ENCODE data around the gene KLHL36.
A peak's percentile ranks its signal among the peaks of the same experiment; 100 is the strongest.
"Not testable (repeated sequence)": the region's sequence is repeated elsewhere in the genome, so short reads cannot be mapped to it uniquely, and the experiment has no call there.

Gene KLHL36

GRCh38 chr16:84673561-84673960 is 25.2 kb downstream of the KLHL36 start:
- no peak for DNase-seq (ENCODE audit: low read depth)

- DNase-seq (ENCODE audit: low read depth) = no peak
Observed at GRCh38 chr16:84675423-84675822, 27.1 kb downstream of the KLHL36 start.

- no peak for DNase-seq (ENCODE audit: low read depth)
Observed at GRCh38 chr16:84675884-84676283, 27.6 kb downstream of the KLHL36 start.

GRCh38 chr16:84677017-84677803 is 28.9 kb downstream of the KLHL36 start:
- no peak for DNase-seq (ENCODE audit: low read depth)

GRCh38 chr16:84677849-84678248 is 29.5 kb downstream of the KLHL36 start:
- no peak for DNase-seq (ENCODE audit: low read depth)

GRCh38 chr16:84678541-84678940 is 30.2 kb downstream of the KLHL36 start:
- DNase-seq (ENCODE audit: low read depth) = no peak

GRCh38 chr16:84680165-84680842 is 32.0 kb downstream of the KLHL36 start:
- no peak for DNase-seq (ENCODE audit: low read depth)

- no peak for DNase-seq (ENCODE audit: low read depth)
Observed at GRCh38 chr16:84680843-84681629, 32.7 kb downstream of the KLHL36 start.

- no peak for DNase-seq (ENCODE audit: low read depth)
Observed at GRCh38 chr16:84683691-84684591, 35.6 kb downstream of the KLHL36 start.

- no peak for DNase-seq (ENCODE audit: low read depth)
Observed at GRCh38 chr16:84684592-84684965, 36.3 kb downstream of the KLHL36 start.

GRCh38 chr16:84685210-84685609 is 36.9 kb downstream of the KLHL36 start:
- no peak for DNase-seq (ENCODE audit: low read depth)

GRCh38 chr16:84686707-84687298 is 38.5 kb downstream of the KLHL36 start:
- no peak for DNase-seq (ENCODE audit: low read depth)

- DNase-seq (ENCODE audit: low read depth) = peak; percentile 80
Observed at GRCh38 chr16:84687715-84688114, 39.4 kb downstream of the KLHL36 start.

GRCh38 chr16:84688163-84688562 is 39.9 kb downstream of the KLHL36 start:
- not testable (repeated sequence) for DNase-seq (ENCODE audit: low read depth)

- peak; percentile 85 for DNase-seq (ENCODE audit: low read depth)
Observed at GRCh38 chr16:84689111-84689510, 40.8 kb downstream of the KLHL36 start.

- no peak for DNase-seq (ENCODE audit: low read depth)
Observed at GRCh38 chr16:84690088-84690819, 41.9 kb downstream of the KLHL36 start.

GRCh38 chr16:84692451-84693214 is 44.3 kb downstream of the KLHL36 start:
- no peak for DNase-seq (ENCODE audit: low read depth)

GRCh38 chr16:84693869-84694268 is 45.6 kb downstream of the KLHL36 start:
- DNase-seq (ENCODE audit: low read depth) = not testable (repeated sequence)

- no peak for DNase-seq (ENCODE audit: low read depth)
Observed at GRCh38 chr16:84694980-84695379, 46.7 kb downstream of the KLHL36 start.
